GM18499 (cell line): Measurements from ENCODE around the gene DACT2.
"Not testable (repeated sequence)": the region's sequence is repeated elsewhere in the genome, so short reads cannot be mapped to it uniquely, and the experiment has no call there.

Source experiments
- ATAC-seq: cut with Tn5 transposase; IDR thresholded peaks from one replicate; pipeline ENCODE4 v1.9.1; 2021; ENCODE audit warnings: moderate number of reproducible peaks; ENCODE audit not compliant: insufficient read depth, unreplicated experiment

DACT2 gene

GRCh38 chr6:168305096-168305749 lies 14.4 kb downstream of the DACT2 start:
- ATAC-seq = no peak

GRCh38 chr6:168304752-168305015 lies 14.9 kb downstream of the DACT2 start:
- no peak for ATAC-seq

- ATAC-seq = no peak
These were observed 15.4 kb downstream of the DACT2 start for GRCh38 chr6:168303982-168304751.

- no peak for ATAC-seq
These were observed 17.0 kb downstream of the DACT2 start for GRCh38 chr6:168302534-168302933.

- ATAC-seq = no peak
These were observed 17.8 kb downstream of the DACT2 start for GRCh38 chr6:168301648-168302398.

- no peak for ATAC-seq
These were observed 18.5 kb downstream of the DACT2 start for GRCh38 chr6:168300975-168301647.

- ATAC-seq = no peak
These were observed 19.8 kb downstream of the DACT2 start for GRCh38 chr6:168299541-168300511.

- no peak for ATAC-seq
These were observed 21.9 kb downstream of the DACT2 start for GRCh38 chr6:168297643-168298042.

GRCh38 chr6:168294901-168295300 lies 24.7 kb downstream of the DACT2 start:
- ATAC-seq = no peak

- ATAC-seq = no peak
These were observed 25.7 kb downstream of the DACT2 start for GRCh38 chr6:168293636-168294530.

GRCh38 chr6:168292826-168293225 lies 26.8 kb downstream of the DACT2 start:
- ATAC-seq = no peak

GRCh38 chr6:168291450-168291849 lies 28.1 kb downstream of the DACT2 start:
- ATAC-seq = no peak

GRCh38 chr6:168290095-168290494 lies 29.5 kb downstream of the DACT2 start:
- no peak for ATAC-seq

- ATAC-seq = no peak
These were observed 30.0 kb downstream of the DACT2 start for GRCh38 chr6:168289571-168289962.

GRCh38 chr6:168288781-168289570 lies 30.6 kb downstream of the DACT2 start:
- ATAC-seq = no peak

GRCh38 chr6:168287460-168287859 lies 32.1 kb downstream of the DACT2 start:
- ATAC-seq = not testable (repeated sequence)

GRCh38 chr6:168286771-168287446 lies 32.7 kb downstream of the DACT2 start:
- not testable (repeated sequence) for ATAC-seq
